HG03064 (cell line): ENCODE measurements around the gene ADAMTS9.

ENCODE experiments used
- ATAC-seq: cut with Tn5 transposase; IDR thresholded peaks from one replicate; pipeline ENCODE4 v1.9.1; 2021; ENCODE audit warnings: low read depth; ENCODE audit not compliant: unreplicated experiment

The ADAMTS9 gene

DNA sequence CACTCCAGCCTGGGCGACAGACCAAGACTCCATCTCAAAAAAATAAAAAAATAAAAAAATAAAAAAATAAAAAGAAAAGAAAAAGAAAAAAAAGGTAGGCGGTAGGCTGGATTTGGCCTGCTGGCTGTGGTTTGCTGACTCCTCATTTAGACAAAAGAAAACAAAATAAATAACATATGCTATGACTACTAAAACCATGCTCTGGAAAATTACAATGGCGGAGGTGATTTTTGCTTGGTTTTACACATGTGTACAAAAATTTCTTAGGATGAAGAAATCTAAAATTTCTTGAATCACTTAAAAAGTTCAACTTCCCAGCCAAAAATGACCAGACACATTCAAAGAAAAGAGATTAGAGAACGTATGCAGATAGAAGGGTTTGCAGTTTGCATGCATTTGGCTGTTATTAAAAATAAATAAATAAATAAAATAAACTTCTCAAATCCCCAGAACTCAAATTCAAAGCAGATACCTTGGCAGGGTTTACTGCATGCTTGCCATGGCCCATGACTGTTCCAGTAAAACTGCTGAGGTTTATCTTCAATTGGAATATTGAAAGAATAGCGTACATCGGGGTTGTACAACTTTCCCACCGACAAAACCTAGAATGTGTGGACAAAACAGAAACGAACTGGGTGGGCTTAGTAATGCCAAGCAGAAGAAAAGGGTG, 65.9 kb downstream of the ADAMTS9 start:
- no peak for ATAC-seq

- ATAC-seq = no peak
These were observed 66.5 kb downstream of the ADAMTS9 start for GRCh38 chr3:64621275-64621674.

GRCh38 chr3:64620020-64620419, 67.8 kb downstream of the ADAMTS9 start:
- ATAC-seq = no peak

- ATAC-seq = no peak
These were observed 68.6 kb downstream of the ADAMTS9 start for GRCh38 chr3:64619216-64619615.

GRCh38 chr3:64617610-64618009, 70.2 kb downstream of the ADAMTS9 start:
- no peak for ATAC-seq

DNA sequence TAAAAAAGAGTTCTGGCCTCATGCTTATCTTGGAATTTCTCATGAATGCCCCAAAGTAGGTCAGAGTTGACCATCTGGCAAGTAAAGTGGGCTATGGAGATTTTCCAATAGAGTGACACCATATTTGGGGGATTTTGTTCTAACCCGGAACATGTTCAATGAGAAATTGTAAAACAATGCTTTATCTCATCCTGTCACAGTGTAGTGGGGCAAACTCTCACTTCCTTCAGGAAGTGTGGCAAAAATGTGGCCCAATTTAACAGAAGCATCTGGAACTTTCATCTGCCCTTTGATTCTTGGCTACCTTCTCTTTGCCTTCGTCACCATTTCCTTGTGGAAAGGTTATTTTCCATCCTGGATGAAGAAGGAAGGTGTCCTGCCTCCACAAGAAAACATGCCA, 70.8 kb downstream of the ADAMTS9 start:
- no peak for ATAC-seq

DNA sequence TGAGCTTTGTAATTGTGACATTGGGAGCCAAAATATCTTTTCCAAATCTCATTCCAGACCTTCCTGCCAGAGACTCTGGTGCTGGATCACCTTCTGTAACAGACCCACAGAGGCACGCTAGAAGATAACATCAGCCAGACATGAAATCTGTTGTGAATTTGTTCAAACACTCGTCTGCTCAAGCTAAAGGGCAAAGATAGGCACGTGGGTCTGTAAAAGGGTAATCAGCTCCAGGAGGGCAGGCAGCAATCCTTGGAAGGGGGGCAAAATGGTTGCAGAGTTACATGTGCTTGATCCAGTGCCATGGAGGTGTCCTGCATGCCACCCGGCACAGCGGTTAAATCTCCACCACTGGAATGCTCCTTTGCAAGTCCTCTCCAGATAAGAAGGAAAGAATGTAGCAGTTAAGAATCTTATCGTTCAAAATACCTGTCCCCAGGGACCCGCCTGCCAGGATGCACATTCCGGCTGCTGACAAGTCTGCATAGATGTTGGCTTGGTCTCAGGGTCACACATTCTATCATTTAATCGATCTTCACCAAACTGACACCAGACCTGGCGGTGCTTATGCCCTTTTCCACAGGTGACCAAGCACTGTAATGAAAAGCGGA, 74.8 kb downstream of the ADAMTS9 start:
- no peak for ATAC-seq

DNA sequence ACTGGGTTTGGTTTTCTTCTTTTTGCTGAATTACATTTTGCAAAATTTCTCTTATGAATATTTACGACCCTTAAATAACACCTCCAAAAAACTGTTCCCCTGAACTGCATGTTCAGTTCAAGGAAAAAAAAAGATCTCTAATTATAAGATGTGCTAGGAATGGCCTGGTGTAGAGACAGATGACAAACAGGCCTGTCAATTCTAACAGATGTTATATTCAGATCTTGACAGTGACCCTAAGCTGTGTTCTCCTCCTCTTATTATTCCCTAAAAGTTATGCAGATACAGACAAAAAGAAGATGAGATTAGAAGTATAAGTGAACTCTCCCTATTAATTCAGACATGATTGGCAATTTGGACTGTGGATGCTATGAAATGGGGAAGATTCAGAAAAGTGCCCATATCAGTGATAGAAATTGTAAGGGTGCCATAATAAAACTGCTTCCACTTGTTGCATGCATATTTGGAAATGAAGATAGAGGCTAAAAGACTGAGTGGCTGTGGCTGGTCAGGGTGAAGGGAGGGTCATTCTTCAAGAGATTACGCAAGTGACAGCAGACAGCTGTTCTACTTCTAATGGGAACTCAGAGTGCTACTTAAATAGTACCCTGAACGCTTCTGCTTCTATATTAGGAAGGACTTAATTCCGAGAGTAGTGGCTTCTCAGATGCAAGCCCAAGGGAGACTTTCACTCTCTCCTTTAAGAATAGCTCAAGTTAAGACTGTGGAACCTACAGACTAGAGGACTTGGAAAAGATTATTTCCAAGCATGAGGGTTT, 75.5 kb downstream of the ADAMTS9 start:
- ATAC-seq = no peak

- no peak for ATAC-seq
These were observed 79.1 kb downstream of the ADAMTS9 start for GRCh38 chr3:64608741-64609140.

GRCh38 chr3:64607032-64607551, 80.7 kb downstream of the ADAMTS9 start:
- no peak for ATAC-seq

GRCh38 chr3:64604313-64604712, 83.5 kb downstream of the ADAMTS9 start:
- ATAC-seq = no peak

DNA sequence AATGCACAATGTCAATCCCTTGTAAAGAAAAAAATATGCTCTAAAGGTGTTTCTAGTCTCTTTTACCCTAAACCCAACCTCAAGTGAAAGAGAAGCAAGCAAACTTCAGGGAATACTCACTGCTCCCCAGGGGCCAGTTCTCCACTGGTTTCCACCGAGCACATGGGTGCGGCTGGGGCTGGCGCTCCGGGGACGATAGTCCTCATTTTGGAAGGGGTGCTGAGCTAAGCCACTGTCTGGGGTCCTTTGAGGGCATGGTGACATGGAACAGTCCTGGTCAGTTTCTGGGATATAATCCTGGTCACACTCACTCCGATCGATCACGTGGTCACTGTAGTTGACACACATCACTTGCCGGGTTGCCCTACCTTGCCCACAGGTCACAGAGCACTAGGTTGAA, 86.0 kb downstream of the ADAMTS9 start:
- no peak for ATAC-seq

DNA sequence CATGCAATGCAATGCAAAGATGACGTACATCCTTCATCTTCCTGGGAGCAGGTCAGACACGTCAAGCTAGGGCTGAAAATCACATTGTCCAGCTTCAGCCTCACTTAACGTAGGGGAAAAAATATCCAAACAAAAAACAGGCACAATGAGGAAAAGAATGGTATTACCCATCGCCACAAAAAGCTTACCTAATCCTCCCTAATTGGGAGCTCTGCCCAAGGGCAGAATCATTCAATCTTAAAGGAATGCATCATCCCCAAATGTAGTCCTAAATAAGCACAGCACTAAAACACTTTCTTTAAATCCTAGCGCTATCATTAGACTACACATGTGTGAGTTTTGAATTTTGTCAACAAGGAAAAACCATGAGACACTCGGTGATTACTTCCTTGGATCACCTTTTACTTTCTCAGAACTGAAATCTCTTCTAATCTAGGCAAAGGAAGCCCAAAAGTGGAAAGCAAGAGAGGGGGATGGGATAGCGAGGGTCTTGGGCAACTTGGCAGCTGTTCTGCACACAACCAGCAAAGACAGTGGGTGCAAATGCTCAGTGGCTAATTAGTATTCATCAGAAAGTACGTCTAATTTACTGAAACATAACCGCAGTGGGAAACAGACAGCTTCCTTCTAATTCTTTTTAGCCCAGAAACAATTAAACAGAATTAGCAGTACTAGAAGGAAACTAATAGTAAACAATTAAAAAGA, 87.4 kb downstream of the ADAMTS9 start:
- ATAC-seq = no peak

DNA sequence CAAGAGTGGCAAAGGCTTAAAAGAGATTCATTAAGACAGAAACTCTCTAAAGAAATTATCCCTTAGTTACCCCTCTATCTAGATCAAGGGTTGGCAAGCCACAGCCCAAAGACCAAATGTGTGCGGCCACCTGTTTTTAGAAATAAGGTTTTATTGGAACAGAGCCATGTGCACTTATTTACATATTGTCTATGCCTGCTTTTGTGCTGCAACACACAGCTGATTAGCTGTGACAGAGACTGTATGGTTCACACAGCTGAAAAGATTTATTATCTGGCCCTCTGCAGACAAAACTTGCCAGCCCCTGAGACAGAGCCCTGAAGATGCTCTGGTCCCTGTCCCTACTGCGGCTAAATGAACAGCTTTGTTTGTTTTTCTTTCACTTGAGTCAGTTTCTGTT, 88.1 kb downstream of the ADAMTS9 start:
- no peak for ATAC-seq

GRCh38 chr3:64595253-64595694, 92.5 kb downstream of the ADAMTS9 start:
- ATAC-seq = no peak

DNA sequence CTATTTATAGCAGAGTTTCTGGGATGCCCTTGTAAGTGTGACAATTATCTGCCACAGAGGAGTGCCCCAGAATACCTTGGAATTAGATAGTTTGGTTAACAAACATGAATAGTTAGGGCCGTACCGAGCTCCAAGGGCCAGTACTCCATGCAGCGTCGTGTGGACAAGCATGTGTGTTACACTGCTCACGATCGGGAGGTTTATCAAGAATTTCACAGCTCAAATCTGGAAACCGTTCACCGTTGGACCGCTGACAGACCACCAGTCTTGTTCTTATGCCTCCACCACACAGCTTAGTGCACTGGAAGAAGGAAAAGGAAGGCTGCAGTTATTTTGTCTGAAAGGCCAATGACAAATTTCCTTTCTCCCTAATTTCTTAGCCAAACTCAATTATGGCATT, 93.7 kb downstream of the ADAMTS9 start:
- no peak for ATAC-seq

DNA sequence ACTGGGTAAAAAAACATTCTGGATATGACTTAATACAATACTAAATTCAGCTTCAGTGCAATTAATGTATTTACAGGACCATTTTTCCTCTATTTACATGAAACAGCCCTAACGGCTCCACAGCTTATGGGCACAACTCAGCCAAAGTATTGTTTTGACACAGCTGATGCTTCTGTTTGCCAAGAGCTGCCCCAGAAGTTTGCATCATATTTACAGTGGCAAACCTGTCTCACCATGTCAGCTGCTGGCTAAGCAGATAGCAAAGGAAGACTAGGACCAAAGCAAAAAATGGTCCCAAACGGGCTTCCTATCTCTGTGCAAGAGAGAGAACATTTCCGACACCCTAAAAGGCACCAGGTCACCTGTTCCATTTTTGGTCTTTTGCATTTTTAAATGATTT, 94.5 kb downstream of the ADAMTS9 start:
- no peak for ATAC-seq

GRCh38 chr3:64591615-64592014, 96.2 kb downstream of the ADAMTS9 start:
- no peak for ATAC-seq

GRCh38 chr3:64588380-64588779, 99.4 kb downstream of the ADAMTS9 start:
- ATAC-seq = no peak

- ATAC-seq = no peak
These were observed 100.8 kb downstream of the ADAMTS9 start for GRCh38 chr3:64586952-64587351.

DNA sequence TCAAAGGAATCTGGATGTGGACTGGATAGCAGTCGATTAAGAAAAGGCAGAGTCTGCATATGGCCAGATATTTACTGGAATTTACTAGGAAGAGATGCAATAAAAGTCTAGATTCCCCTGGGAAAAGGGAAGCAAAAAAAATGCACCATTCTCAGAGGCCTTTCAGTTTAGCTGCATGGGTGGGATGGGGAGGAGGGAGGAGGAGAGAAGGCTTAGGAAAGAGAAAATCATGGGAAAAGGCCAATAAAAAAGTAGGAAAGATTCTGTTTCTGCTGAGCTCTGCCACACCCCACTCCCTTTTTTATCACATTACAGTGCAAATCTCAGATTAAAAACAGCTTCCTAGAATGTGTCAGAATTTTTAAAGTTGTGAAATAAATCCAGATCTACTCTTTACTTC, 103.6 kb downstream of the ADAMTS9 start:
- ATAC-seq = no peak
